ENCODE measurements around the gene MORN3. TPM values are rescaled to one million over a fixed set of nuclear protein-coding genes. Genes with fewer than 3 reads are reported as not detected.

MORN3 gene
- total RNA-seq, 1 donor from 2014 or later = 1.5 TPM

DNA sequence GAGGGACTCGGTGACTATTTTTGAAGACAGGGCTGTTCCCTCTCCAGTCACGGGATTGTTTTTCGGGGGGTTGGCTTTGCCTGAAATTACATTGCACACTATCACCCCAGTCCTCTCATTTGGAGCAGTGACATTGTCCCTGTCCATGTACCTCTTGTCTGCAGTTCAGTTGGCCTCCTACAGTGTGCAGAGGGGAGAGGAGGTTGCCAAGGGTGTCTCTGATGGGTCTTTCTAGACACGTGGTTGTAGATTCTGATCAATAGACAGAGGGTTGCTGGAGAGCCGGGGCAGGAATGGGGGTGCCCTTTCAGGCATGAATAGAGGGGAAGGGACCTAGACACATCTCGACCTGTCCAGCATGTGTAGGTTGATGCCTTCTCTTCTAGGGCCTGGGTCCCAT is 44.3 kb upstream of the MORN3 start:
- H3K27ac Mint-ChIP-seq = peak overlapping the region; percentile 66
- peaks cover 2% of the 10 kb centered on the region for H3K36me3 Mint-ChIP-seq (ENCODE audit: insufficient read depth)
- H3K4me1 Mint-ChIP-seq (ENCODE audit: low read depth) = peaks cover 19% of the 10 kb centered on the region
- H3K27me3 Mint-ChIP-seq = no peaks in the 10 kb centered on the region
- DNase-seq (ENCODE audit: low spot score, unreplicated experiment) = no peak
- TF ChIP-seq, protein P1, sequence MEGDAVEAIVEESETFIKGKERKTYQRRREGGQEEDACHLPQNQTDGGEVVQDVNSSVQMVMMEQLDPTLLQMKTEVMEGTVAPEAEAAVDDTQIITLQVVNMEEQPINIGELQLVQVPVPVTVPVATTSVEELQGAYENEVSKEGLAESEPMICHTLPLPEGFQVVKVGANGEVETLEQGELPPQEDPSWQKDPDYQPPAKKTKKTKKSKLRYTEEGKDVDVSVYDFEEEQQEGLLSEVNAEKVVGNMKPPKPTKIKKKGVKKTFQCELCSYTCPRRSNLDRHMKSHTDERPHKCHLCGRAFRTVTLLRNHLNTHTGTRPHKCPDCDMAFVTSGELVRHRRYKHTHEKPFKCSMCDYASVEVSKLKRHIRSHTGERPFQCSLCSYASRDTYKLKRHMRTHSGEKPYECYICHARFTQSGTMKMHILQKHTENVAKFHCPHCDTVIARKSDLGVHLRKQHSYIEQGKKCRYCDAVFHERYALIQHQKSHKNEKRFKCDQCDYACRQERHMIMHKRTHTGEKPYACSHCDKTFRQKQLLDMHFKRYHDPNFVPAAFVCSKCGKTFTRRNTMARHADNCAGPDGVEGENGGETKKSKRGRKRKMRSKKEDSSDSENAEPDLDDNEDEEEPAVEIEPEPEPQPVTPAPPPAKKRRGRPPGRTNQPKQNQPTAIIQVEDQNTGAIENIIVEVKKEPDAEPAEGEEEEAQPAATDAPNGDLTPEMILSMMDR (IDR thresholded peaks at IDR 0.05; ENCODE audit: unreplicated experiment) = no peak
- H3K9me3 Mint-ChIP-seq (ENCODE audit: low read depth) = no peaks in the 10 kb centered on the region
- peak overlapping the region; percentile 95 for H3K4me3 Mint-ChIP-seq (ENCODE audit: low read depth)

DNA sequence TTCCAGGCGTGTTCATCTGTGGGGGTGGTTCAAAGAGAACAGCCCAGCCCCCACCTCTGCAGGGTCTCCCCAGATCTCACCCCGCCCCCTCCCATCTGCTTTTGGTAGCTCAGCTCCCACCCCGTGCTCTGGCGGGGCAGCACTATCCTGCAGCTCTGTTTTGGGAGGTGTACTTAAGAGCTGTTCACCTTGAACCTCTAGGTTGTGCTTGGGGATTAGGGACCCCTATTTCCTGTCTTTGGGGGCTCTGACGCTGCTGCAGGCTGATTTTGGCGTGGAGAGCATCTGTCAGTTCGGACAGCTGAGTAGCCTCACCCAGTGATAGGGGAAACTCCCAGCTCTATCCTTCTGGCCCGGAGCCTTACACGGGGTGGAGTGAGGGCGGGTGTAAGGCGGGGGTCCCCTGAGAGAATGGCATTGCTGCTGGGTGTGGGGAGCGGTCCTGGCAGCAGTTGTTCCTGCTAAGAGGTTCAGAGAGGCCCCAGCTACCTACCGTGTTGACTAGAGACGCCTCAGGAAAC is 43.9 kb upstream of the MORN3 start:
- no peaks in the 10 kb centered on the region for H3K9me3 Mint-ChIP-seq (ENCODE audit: low read depth)
- no peaks in the 10 kb centered on the region for H3K27me3 Mint-ChIP-seq
- TF ChIP-seq, protein P1 (IDR thresholded peaks at IDR 0.05; ENCODE audit: unreplicated experiment) = no peak
- H3K4me1 Mint-ChIP-seq (ENCODE audit: low read depth) = peaks cover 19% of the 10 kb centered on the region
- H3K4me3 Mint-ChIP-seq (ENCODE audit: low read depth) = peak overlapping the region; percentile 95
- peaks cover 2% of the 10 kb centered on the region for H3K36me3 Mint-ChIP-seq (ENCODE audit: insufficient read depth)
- H3K27ac Mint-ChIP-seq = peak overlapping the region; percentile 66
- no peak for DNase-seq (ENCODE audit: low spot score, unreplicated experiment)

DNA sequence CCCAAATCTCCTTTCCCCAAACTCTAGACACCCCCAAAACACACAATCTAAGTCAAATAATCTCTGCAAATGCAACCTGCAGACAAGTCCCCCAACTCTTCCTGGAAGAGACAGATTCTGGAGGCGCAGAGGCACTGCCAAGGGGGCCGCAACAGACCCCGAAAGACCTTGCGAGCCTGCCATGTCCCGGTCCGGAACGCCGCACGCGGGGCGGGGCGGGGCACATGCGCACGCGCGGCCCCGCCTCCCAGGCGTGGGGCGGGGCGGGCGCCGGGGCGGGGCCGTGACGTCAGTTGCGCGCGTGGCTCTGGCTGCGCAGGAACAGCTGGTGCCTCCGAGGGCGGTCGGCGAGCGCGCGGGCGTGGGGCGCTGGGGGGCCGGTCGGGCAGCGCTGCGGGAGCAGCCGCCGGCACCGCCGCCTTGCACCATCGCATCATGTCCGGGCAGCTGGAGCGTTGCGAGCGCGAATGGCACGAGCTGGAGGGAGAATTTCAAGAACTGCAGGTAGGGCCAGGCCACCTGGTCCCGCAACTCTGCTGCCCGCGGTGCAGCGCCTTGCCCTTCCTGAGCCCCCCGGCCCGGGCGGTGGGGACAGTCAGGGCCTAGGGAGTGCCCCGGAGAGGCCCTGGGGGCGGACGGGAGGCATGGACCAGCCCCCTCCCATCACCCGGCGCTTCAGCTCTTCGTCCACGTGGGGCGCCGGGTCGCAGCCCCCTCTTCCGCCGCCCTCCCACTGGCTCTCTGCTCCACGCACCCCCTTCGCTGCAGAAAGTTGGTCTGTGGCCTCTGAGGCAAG is 43.2 kb upstream of the MORN3 start, which contains the start of gene TMEM120B:
Gene TMEM120B, plus strand, starts transcription at position 292 of the 796 bp plus-strand sequence. Its CDS starts 144 bp downstream, at position 436.
- peak within 1 kb of the TSS; percentile 98 for H3K27ac Mint-ChIP-seq
- H3K36me3 Mint-ChIP-seq (ENCODE audit: insufficient read depth) = peaks cover 2% of the 10 kb centered on the region
- TF ChIP-seq, protein P1 (IDR thresholded peaks at IDR 0.05; ENCODE audit: unreplicated experiment) = peak; percentile 37
- H3K9me3 Mint-ChIP-seq (ENCODE audit: low read depth) = no peaks in the 10 kb centered on the region
- H3K4me3 Mint-ChIP-seq (ENCODE audit: low read depth) = peak within 1 kb of the TSS; percentile 95
- DNase-seq (ENCODE audit: low spot score, unreplicated experiment) = peak; percentile 78
- H3K27me3 Mint-ChIP-seq = no peaks in the 10 kb centered on the region
- H3K4me1 Mint-ChIP-seq (ENCODE audit: low read depth) = peaks cover 19% of the 10 kb centered on the region

DNA sequence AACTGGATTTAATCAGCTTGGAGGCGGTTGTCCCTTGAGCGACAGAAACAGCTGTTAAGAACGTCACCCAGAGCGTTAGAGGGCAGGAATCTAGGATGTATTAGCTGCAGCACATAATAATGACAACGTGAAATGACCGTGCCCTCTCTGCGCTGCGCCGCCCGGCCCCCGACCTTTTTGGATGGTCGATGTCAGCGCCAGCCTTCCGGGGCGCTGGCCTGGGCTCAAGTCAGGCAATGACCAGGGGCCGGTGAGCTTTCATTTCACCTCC is 42.7 kb upstream of the MORN3 start:
- H3K4me3 Mint-ChIP-seq (ENCODE audit: low read depth) = peak overlapping the region; percentile 95
- no peak for DNase-seq (ENCODE audit: low spot score, unreplicated experiment)
- H3K9me3 Mint-ChIP-seq (ENCODE audit: low read depth) = no peaks in the 10 kb centered on the region
- H3K4me1 Mint-ChIP-seq (ENCODE audit: low read depth) = peaks cover 19% of the 10 kb centered on the region
- H3K27ac Mint-ChIP-seq = peak overlapping the region; percentile 98
- no peaks in the 10 kb centered on the region for H3K27me3 Mint-ChIP-seq
- TF ChIP-seq, protein P1 (IDR thresholded peaks at IDR 0.05; ENCODE audit: unreplicated experiment) = no peak
- peaks cover 2% of the 10 kb centered on the region for H3K36me3 Mint-ChIP-seq (ENCODE audit: insufficient read depth)

DNA sequence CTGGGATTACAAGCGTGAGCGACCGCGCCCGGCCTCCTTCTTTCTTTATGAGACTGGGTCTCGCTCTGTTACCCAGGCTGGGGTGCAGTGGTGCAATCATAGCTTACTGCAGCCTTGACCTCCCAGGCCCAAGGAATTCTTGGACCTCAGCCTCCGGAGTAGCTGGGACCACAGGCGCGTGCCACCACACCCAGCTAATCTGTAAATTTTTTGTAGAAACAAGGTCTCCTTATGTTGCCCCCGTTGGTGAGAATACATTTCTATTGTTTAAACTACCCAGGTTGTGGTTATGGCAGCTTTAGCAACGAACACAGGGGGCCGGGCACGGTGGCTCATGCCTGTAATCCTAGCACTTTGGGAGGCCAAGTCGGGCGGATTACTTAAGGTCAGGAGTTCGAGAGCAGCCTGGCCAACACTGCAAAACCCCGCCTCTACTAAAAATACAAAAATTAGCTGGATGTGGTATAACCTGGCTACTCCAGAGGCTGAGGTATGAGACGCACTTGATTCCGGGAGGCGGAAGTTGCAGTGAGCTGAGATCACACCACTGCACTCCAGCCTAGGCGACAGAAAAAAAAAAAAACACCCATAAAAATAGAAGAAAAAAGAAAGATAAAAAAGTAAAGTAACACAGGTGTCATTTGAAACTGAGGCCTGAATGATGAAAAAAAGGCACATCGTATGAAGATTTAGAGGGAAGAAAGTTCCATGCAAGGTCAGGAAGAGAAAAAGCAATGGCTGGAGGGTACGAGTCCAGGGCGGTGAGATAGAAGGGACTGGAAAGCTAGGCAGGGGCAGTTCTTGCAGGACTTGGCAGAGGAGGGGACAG is 42.1 kb upstream of the MORN3 start:
- H3K4me1 Mint-ChIP-seq (ENCODE audit: low read depth) = peaks cover 19% of the 10 kb centered on the region
- peak overlapping the region; percentile 95 for H3K4me3 Mint-ChIP-seq (ENCODE audit: low read depth)
- no peaks in the 10 kb centered on the region for H3K27me3 Mint-ChIP-seq
- no peak for DNase-seq (ENCODE audit: low spot score, unreplicated experiment)
- peaks cover 2% of the 10 kb centered on the region for H3K36me3 Mint-ChIP-seq (ENCODE audit: insufficient read depth)
- no peaks in the 10 kb centered on the region for H3K9me3 Mint-ChIP-seq (ENCODE audit: low read depth)
- TF ChIP-seq, protein P1 (IDR thresholded peaks at IDR 0.05; ENCODE audit: unreplicated experiment) = no peak
- peak overlapping the region; percentile 98 for H3K27ac Mint-ChIP-seq

Data from progenitor cell of endocrine pancreas (in vitro differentiated cells).